ENCODE results near the gene TMEM170B.
A peak's percentile ranks its signal among the peaks of the same experiment; 100 is the strongest.

TMEM170B gene

GRCh38 chr6:11553824-11554223 is 16.3 kb downstream of the TMEM170B start:
- no peak overlapping the region for H3K9ac ChIP-seq (ENCODE audit: low read depth, low read length, poor library complexity)
- H3K79me1 ChIP-seq (ENCODE audit: low read depth, low read length): no peaks in the 10 kb centered on the region
- no peaks in the 10 kb centered on the region for H3K27me3 ChIP-seq (ENCODE audit: control insufficient read depth in 3 of 3, insufficient read depth in 3 of 3, low read depth in 1 of 3, low read length in 3 of 3)
- peaks cover 8 to 11% of the 10 kb centered on the region in 2 donors for H3K4me1 ChIP-seq (ENCODE audit: control insufficient read depth in 2 of 2, insufficient read depth in 1 of 2, low read depth in 1 of 2, low read length in 2 of 2)
- H2AK5ac ChIP-seq (ENCODE audit: low read depth, low read length): no peak overlapping the region
- no peak overlapping the region for H2BK5ac ChIP-seq (ENCODE audit: low read length)
- no peak overlapping the region for H3K14ac ChIP-seq (ENCODE audit: low read length)
- no peak overlapping the region for H4K91ac ChIP-seq (ENCODE audit: low read depth, low read length, poor library complexity)
- H3K27ac ChIP-seq (replicated peaks; ENCODE audit: low read length): no peak overlapping the region
- no peak for DNase-seq (ENCODE audit: low spot score)
- H2BK15ac ChIP-seq (ENCODE audit: low read length): no peak overlapping the region
- H4K8ac ChIP-seq (ENCODE audit: low read depth, low read length): no peak overlapping the region
- H3K9me3 ChIP-seq (replicated peaks in 1 of 2; ENCODE audit: control insufficient read depth in 2 of 2, insufficient read depth in 1 of 2, low read depth in 1 of 2, low read length in 2 of 2): no peaks in the 10 kb centered on the region
- H3K4ac ChIP-seq (ENCODE audit: low read length): no peak overlapping the region
- H3K4me2 ChIP-seq (ENCODE audit: insufficient read depth, low read length, poor library complexity, severe bottlenecking): no peak overlapping the region
- no peak overlapping the region for H2BK12ac ChIP-seq (ENCODE audit: low read length)
- H3K36me3 ChIP-seq (replicated peaks in 1 of 2; ENCODE audit: control insufficient read depth in 2 of 2, insufficient read depth in 2 of 2, low read length in 2 of 2): no peaks in the 10 kb centered on the region
- H3K18ac ChIP-seq (ENCODE audit: low read length): no peak overlapping the region
- H2AFZ ChIP-seq (ENCODE audit: low read length): no peak overlapping the region
- no peak overlapping the region for H3K4me3 ChIP-seq (ENCODE audit: low read length in 2 of 2)
- no peak overlapping the region for H3K23ac ChIP-seq (ENCODE audit: low read depth, low read length, poor library complexity)
- no CpG with 5 or more reads among the region's 3 CpGs for WGBS, 2 donors (ENCODE audit: extremely low coverage in 2 of 2, insufficient read length in 2 of 2, insufficient replicate concordance in 1 of 2)
- H2BK120ac ChIP-seq (ENCODE audit: low read depth, low read length): no peak overlapping the region

- WGBS, 2 donors (ENCODE audit: extremely low coverage in 2 of 2, insufficient read length in 2 of 2, insufficient replicate concordance in 1 of 2): no CpG with 5 or more reads among the region's 3 CpGs
- Histone ChIP-seq H2BK120ac (ENCODE audit: low read depth, low read length) (no peak overlapping the region), H3K18ac (ENCODE audit: low read length) (no peak overlapping the region), H3K4me3 (ENCODE audit: low read length in 2 of 2) (no peak overlapping the region), H2BK15ac (ENCODE audit: low read length) (no peak overlapping the region), H2AK5ac (ENCODE audit: low read depth, low read length) (no peak overlapping the region), H3K23ac (ENCODE audit: low read depth, low read length, poor library complexity) (no peak overlapping the region), H3K27me3 (ENCODE audit: control insufficient read depth in 3 of 3, insufficient read depth in 3 of 3, low read depth in 1 of 3, low read length in 3 of 3) (no peaks in the 10 kb centered on the region), H2BK12ac (ENCODE audit: low read length) (no peak overlapping the region), H3K9ac (ENCODE audit: low read depth, low read length, poor library complexity) (no peak overlapping the region), H3K9me3 (replicated peaks in 1 of 2; ENCODE audit: control insufficient read depth in 2 of 2, insufficient read depth in 1 of 2, low read depth in 1 of 2, low read length in 2 of 2) (no peaks in the 10 kb centered on the region), H2AFZ (ENCODE audit: low read length) (no peak overlapping the region), H3K4me1 (ENCODE audit: control insufficient read depth in 2 of 2, insufficient read depth in 1 of 2, low read depth in 1 of 2, low read length in 2 of 2) (peaks cover 8 to 11% of the 10 kb centered on the region in 2 donors), H3K4ac (ENCODE audit: low read length) (no peak overlapping the region), H3K27ac (replicated peaks; ENCODE audit: low read length) (peak overlapping the region; percentile 70), H3K36me3 (replicated peaks in 1 of 2; ENCODE audit: control insufficient read depth in 2 of 2, insufficient read depth in 2 of 2, low read length in 2 of 2) (no peaks in the 10 kb centered on the region), H2BK5ac (ENCODE audit: low read length) (no peak overlapping the region), H3K79me1 (ENCODE audit: low read depth, low read length) (no peaks in the 10 kb centered on the region), H4K8ac (ENCODE audit: low read depth, low read length) (no peak overlapping the region), H3K14ac (ENCODE audit: low read length) (no peak overlapping the region), H4K91ac (ENCODE audit: low read depth, low read length, poor library complexity) (no peak overlapping the region), H3K4me2 (ENCODE audit: insufficient read depth, low read length, poor library complexity, severe bottlenecking) (no peak overlapping the region)
- peak; percentile 31 for DNase-seq (ENCODE audit: low spot score)
Observed at GRCh38 chr6:11556309-11556708, 18.8 kb downstream of the TMEM170B start.

GRCh38 chr6:11563793-11564192 is 26.2 kb downstream of the TMEM170B start:
- no peaks in the 10 kb centered on the region for H3K9me3 ChIP-seq (replicated peaks in 1 of 2; ENCODE audit: control insufficient read depth in 2 of 2, insufficient read depth in 1 of 2, low read depth in 1 of 2, low read length in 2 of 2)
- H3K4me1 ChIP-seq (ENCODE audit: control insufficient read depth in 2 of 2, insufficient read depth in 1 of 2, low read depth in 1 of 2, low read length in 2 of 2): peaks cover 0 to 4% of the 10 kb centered on the region in 2 donors
- no peak overlapping the region for H2BK15ac ChIP-seq (ENCODE audit: low read length)
- H3K27me3 ChIP-seq (ENCODE audit: control insufficient read depth in 3 of 3, insufficient read depth in 3 of 3, low read depth in 1 of 3, low read length in 3 of 3): no peaks in the 10 kb centered on the region
- H3K4ac ChIP-seq (ENCODE audit: low read length): no peak overlapping the region
- H3K9ac ChIP-seq (ENCODE audit: low read depth, low read length, poor library complexity): no peak overlapping the region
- peaks cover 9 to 33% of the 10 kb centered on the region in 2 donors for H3K36me3 ChIP-seq (replicated peaks in 1 of 2; ENCODE audit: control insufficient read depth in 2 of 2, insufficient read depth in 2 of 2, low read length in 2 of 2)
- H2AFZ ChIP-seq (ENCODE audit: low read length): no peak overlapping the region
- no peak overlapping the region for H3K18ac ChIP-seq (ENCODE audit: low read length)
- H4K8ac ChIP-seq (ENCODE audit: low read depth, low read length): no peak overlapping the region
- no peak overlapping the region for H3K14ac ChIP-seq (ENCODE audit: low read length)
- H2AK5ac ChIP-seq (ENCODE audit: low read depth, low read length): no peak overlapping the region
- no peak overlapping the region for H2BK5ac ChIP-seq (ENCODE audit: low read length)
- no peak overlapping the region for H3K23ac ChIP-seq (ENCODE audit: low read depth, low read length, poor library complexity)
- no peak overlapping the region for H2BK120ac ChIP-seq (ENCODE audit: low read depth, low read length)
- no peak overlapping the region for H3K27ac ChIP-seq (replicated peaks; ENCODE audit: low read length)
- no peak for DNase-seq (ENCODE audit: low spot score)
- H3K79me1 ChIP-seq (ENCODE audit: low read depth, low read length): no peaks in the 10 kb centered on the region
- no peak overlapping the region for H4K91ac ChIP-seq (ENCODE audit: low read depth, low read length, poor library complexity)
- H3K4me3 ChIP-seq (ENCODE audit: low read length in 2 of 2): no peak overlapping the region
- H2BK12ac ChIP-seq (ENCODE audit: low read length): no peak overlapping the region
- H3K4me2 ChIP-seq (ENCODE audit: insufficient read depth, low read length, poor library complexity, severe bottlenecking): no peak overlapping the region
- WGBS, 2 donors (ENCODE audit: extremely low coverage in 2 of 2, insufficient read length in 2 of 2, insufficient replicate concordance in 1 of 2): no CpG with 5 or more reads among the region's 3 CpGs

- H3K14ac ChIP-seq (ENCODE audit: low read length): no peak overlapping the region
- H2BK15ac ChIP-seq (ENCODE audit: low read length): no peak overlapping the region
- WGBS, 2 donors (ENCODE audit: extremely low coverage in 2 of 2, insufficient read length in 2 of 2, insufficient replicate concordance in 1 of 2): no CpG with 5 or more reads among the region's 8 CpGs
- H3K9ac ChIP-seq (ENCODE audit: low read depth, low read length, poor library complexity): no peak overlapping the region
- no peak overlapping the region for H3K4ac ChIP-seq (ENCODE audit: low read length)
- H3K9me3 ChIP-seq (replicated peaks in 1 of 2; ENCODE audit: control insufficient read depth in 2 of 2, insufficient read depth in 1 of 2, low read depth in 1 of 2, low read length in 2 of 2): no peaks in the 10 kb centered on the region
- peaks cover 9 to 48% of the 10 kb centered on the region in 2 donors for H3K36me3 ChIP-seq (replicated peaks in 1 of 2; ENCODE audit: control insufficient read depth in 2 of 2, insufficient read depth in 2 of 2, low read length in 2 of 2)
- no peak overlapping the region for H2BK5ac ChIP-seq (ENCODE audit: low read length)
- no peak overlapping the region for H4K8ac ChIP-seq (ENCODE audit: low read depth, low read length)
- no peaks in the 10 kb centered on the region for H3K27me3 ChIP-seq (ENCODE audit: control insufficient read depth in 3 of 3, insufficient read depth in 3 of 3, low read depth in 1 of 3, low read length in 3 of 3)
- H3K4me1 ChIP-seq (ENCODE audit: control insufficient read depth in 2 of 2, insufficient read depth in 1 of 2, low read depth in 1 of 2, low read length in 2 of 2): peaks cover 0 to 4% of the 10 kb centered on the region in 2 donors
- H3K23ac ChIP-seq (ENCODE audit: low read depth, low read length, poor library complexity): no peak overlapping the region
- no peak overlapping the region for H3K4me2 ChIP-seq (ENCODE audit: insufficient read depth, low read length, poor library complexity, severe bottlenecking)
- H4K91ac ChIP-seq (ENCODE audit: low read depth, low read length, poor library complexity): no peak overlapping the region
- no peaks in the 10 kb centered on the region for H3K79me1 ChIP-seq (ENCODE audit: low read depth, low read length)
- DNase-seq (ENCODE audit: low spot score): no peak
- H3K4me3 ChIP-seq (ENCODE audit: low read length in 2 of 2): no peak overlapping the region
- no peak overlapping the region for H2AK5ac ChIP-seq (ENCODE audit: low read depth, low read length)
- no peak overlapping the region for H2BK12ac ChIP-seq (ENCODE audit: low read length)
- no peak overlapping the region for H3K27ac ChIP-seq (replicated peaks; ENCODE audit: low read length)
- H3K18ac ChIP-seq (ENCODE audit: low read length): no peak overlapping the region
- H2AFZ ChIP-seq (ENCODE audit: low read length): no peak overlapping the region
- H2BK120ac ChIP-seq (ENCODE audit: low read depth, low read length): no peak overlapping the region
Observed at GRCh38 chr6:11566609-11567008, 29.1 kb downstream of the TMEM170B start.
